ENCODE measurements around the gene AADACL3. TPM values are rescaled to one million over a fixed set of nuclear protein-coding genes. Genes with fewer than 3 reads are reported as not detected.

The AADACL3 gene
- total and polyA plus RNA-seq, 2 donors (not counting 3 experiments of a cell fraction or from before 2014, with no cell fraction given), result not detected

Small RNAs within 50 kb of the gene (small RNA-seq; reads per million reads assigned to genes)
- gene AC244670.1 (ENCODE audit: insufficient read depth, insufficient read length, low read depth, low replicate concordance), result not detected

Other genes with a start within 250 kb of the AADACL3 start
- 54.3 and 75.2 TPM in 2 replicates for gene DHRS3, start 97.9 kb upstream of the AADACL3 start, total RNA-seq
- gene DHRS3, start 97.9 kb upstream of the AADACL3 start, polyA plus RNA-seq, result 54.3 and 58.4 TPM in 2 replicates
- gene AADACL4, start 72.0 kb upstream of the AADACL3 start, total RNA-seq, result not detected in 2 replicates
- gene AADACL4, start 72.0 kb upstream of the AADACL3 start, polyA plus RNA-seq, result not detected in 2 replicates
- gene CFAP107, start 30.1 kb downstream of the AADACL3 start, total RNA-seq, result not detected in 2 replicates
- not detected in 2 replicates for gene CFAP107, start 30.1 kb downstream of the AADACL3 start, polyA plus RNA-seq
- gene PRAMEF12, start 57.6 kb downstream of the AADACL3 start, total RNA-seq, result not detected in 2 replicates
- gene PRAMEF12, start 57.6 kb downstream of the AADACL3 start, polyA plus RNA-seq, result not detected in 2 replicates
- not detected in 2 replicates for gene PRAMEF1, start 75.3 kb downstream of the AADACL3 start, total RNA-seq
- gene PRAMEF1, start 75.3 kb downstream of the AADACL3 start, polyA plus RNA-seq, result not detected in 2 replicates
- gene PRAMEF11, start 115.3 kb downstream of the AADACL3 start, total RNA-seq, result not detected in 2 replicates
- not detected in 2 replicates for gene PRAMEF11, start 115.3 kb downstream of the AADACL3 start, polyA plus RNA-seq
- gene HNRNPCL1, start 132.6 kb downstream of the AADACL3 start, total RNA-seq, result not detected in 2 replicates
- not detected in 2 replicates for gene HNRNPCL1, start 132.6 kb downstream of the AADACL3 start, polyA plus RNA-seq
- gene PRAMEF2, start 141.0 kb downstream of the AADACL3 start, total RNA-seq, result not detected in 2 replicates
- gene PRAMEF2, start 141.0 kb downstream of the AADACL3 start, polyA plus RNA-seq, result not detected in 2 replicates
- not detected in 2 replicates for gene PRAMEF4, start 170.1 kb downstream of the AADACL3 start, total RNA-seq
- gene PRAMEF4, start 170.1 kb downstream of the AADACL3 start, polyA plus RNA-seq, result not detected in 2 replicates
- not detected in 2 replicates for gene PRAMEF10, start 182.2 kb downstream of the AADACL3 start, total RNA-seq
- gene PRAMEF10, start 182.2 kb downstream of the AADACL3 start, polyA plus RNA-seq, result not detected in 2 replicates
- not detected in 2 replicates for gene PRAMEF7, start 200.5 kb downstream of the AADACL3 start, total RNA-seq
- gene PRAMEF7, start 200.5 kb downstream of the AADACL3 start, polyA plus RNA-seq, result not detected in 2 replicates
- not detected in 2 replicates for gene PRAMEF6, start 231.5 kb downstream of the AADACL3 start, total RNA-seq
- gene PRAMEF6, start 231.5 kb downstream of the AADACL3 start, polyA plus RNA-seq, result not detected in 2 replicates